Measurements from ENCODE around the gene USP47. TPM values are rescaled to one million over a fixed set of nuclear protein-coding genes. Genes with fewer than 3 reads are reported as not detected.
A peak's percentile ranks its signal among the peaks of the same experiment; 100 is the strongest.

Gene USP47
- total RNA-seq, 4 donors from 2014 or later: 84.4 to 222 (median 97.6) TPM

DNA sequence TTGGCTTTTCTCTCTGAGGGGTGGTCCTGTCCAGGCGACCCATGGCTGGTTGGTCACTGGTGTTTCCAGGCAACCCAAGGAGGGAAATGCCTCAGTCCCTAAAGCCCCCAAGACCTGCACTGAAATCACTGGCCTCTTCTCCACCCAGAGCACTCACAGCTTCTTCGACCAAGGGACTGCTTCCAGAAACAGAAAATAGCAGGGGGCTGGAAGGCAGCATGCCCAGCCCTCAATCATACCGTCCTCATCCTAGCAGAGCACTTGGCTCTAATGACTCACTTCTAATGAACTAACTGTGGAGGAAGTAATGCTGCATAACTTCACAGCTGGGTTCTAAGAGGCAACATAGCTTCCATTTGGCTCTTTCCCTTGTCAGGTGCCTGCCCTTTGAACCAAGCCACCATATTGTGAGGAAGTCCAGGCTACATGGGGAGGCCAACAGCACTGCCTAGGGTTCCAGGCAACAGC is 139.1 kb downstream of the USP47 start:
- DNase-seq (no peak), ATAC-seq (no peak)
- Histone ChIP-seq H3K4me1 (peaks cover 28 to 36% of the 10 kb centered on the region in 2 donors), H3K4me3 (no peak overlapping the region), H3K27ac (no peak overlapping the region), H3K9me3 (no peaks in the 10 kb centered on the region), H3K36me3 (no peaks in the 10 kb centered on the region), H3K27me3 (no peaks in the 10 kb centered on the region)
- intact Hi-C loops (cut with DNase I; ENCODE audit: low total_unique reads): no loop called here
- TF ChIP-seq POLR2A (IDR thresholded peaks at IDR 0.05): no peak
- TF ChIP-seq, protein P1, sequence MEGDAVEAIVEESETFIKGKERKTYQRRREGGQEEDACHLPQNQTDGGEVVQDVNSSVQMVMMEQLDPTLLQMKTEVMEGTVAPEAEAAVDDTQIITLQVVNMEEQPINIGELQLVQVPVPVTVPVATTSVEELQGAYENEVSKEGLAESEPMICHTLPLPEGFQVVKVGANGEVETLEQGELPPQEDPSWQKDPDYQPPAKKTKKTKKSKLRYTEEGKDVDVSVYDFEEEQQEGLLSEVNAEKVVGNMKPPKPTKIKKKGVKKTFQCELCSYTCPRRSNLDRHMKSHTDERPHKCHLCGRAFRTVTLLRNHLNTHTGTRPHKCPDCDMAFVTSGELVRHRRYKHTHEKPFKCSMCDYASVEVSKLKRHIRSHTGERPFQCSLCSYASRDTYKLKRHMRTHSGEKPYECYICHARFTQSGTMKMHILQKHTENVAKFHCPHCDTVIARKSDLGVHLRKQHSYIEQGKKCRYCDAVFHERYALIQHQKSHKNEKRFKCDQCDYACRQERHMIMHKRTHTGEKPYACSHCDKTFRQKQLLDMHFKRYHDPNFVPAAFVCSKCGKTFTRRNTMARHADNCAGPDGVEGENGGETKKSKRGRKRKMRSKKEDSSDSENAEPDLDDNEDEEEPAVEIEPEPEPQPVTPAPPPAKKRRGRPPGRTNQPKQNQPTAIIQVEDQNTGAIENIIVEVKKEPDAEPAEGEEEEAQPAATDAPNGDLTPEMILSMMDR (IDR thresholded peaks at IDR 0.05 in 4 of 5, conservative IDR thresholded peaks at IDR 0.05 in 1 of 5): no peak
- in situ Hi-C loops (cut with MboI; ENCODE audit: low sequenced_read_pairs in 4 of 4): no loop called here

DNA sequence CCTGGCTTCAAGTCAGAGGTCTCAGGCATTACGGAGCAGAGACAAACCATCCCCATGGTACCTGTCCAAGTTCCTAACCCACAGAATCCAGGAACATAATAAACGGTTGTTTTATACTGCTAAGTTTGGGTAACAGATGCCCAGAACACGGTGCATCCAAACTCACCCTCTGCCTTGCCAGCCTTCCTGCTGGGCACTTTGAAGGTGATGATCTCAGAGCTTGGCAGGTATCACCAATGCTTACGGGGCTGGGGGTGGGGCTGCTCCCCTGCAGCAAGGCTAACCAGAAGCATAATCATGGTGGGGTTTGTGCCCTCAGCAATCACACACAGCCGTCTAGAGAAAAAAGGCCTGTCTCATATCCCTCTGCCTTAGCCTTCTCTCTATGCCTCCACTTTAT is 139.6 kb downstream of the USP47 start:
- DNase-seq (no peak), ATAC-seq (no peak)
- Histone ChIP-seq H3K4me3 (no peak overlapping the region), H3K9me3 (no peaks in the 10 kb centered on the region), H3K36me3 (no peaks in the 10 kb centered on the region), H3K27ac (no peak overlapping the region), H3K4me1 (peaks cover 25 to 34% of the 10 kb centered on the region in 2 donors), H3K27me3 (no peaks in the 10 kb centered on the region)
- intact Hi-C loops (cut with DNase I; ENCODE audit: low total_unique reads): no loop called here
- in situ Hi-C loops (cut with MboI; ENCODE audit: low sequenced_read_pairs in 4 of 4): no loop called here
- TF ChIP-seq, protein P1 (IDR thresholded peaks at IDR 0.05 in 4 of 5, conservative IDR thresholded peaks at IDR 0.05 in 1 of 5): no peak
- no peak for TF ChIP-seq POLR2A (IDR thresholded peaks at IDR 0.05)

DNA sequence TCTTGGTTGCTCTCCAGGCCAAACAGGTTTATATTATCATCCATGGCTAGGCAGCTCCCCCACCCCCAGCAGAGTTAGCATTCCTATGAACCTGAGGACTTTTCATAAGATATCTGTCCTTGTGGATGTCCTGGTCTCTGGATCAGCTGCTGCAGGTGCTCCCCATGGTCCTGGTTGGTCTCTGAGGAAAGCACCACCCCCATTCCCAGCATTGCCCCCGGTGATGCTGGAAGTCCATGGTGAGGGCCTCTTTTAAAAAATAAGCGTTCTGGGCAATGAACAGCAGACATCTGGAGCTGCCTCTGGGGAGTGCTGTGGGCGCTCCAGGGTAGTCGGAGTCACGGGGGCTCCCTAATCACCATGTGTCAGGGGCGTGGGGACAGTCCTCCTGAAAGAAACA is 140.1 kb downstream of the USP47 start:
- no peaks in the 10 kb centered on the region for H3K27me3 ChIP-seq
- in situ Hi-C loops (cut with MboI; ENCODE audit: low sequenced_read_pairs in 4 of 4) (no loop called here), intact Hi-C loops (cut with DNase I; ENCODE audit: low total_unique reads) (no loop called here)
- DNase-seq (no peak), ATAC-seq (no peak)
- no peaks in the 10 kb centered on the region for H3K9me3 ChIP-seq
- H3K4me3 ChIP-seq: no peak overlapping the region
- no peaks in the 10 kb centered on the region for H3K36me3 ChIP-seq
- no peak for TF ChIP-seq POLR2A (IDR thresholded peaks at IDR 0.05)
- TF ChIP-seq, protein P1 (IDR thresholded peaks at IDR 0.05 in 4 of 5, conservative IDR thresholded peaks at IDR 0.05 in 1 of 5): no peak
- H3K4me1 ChIP-seq: peaks cover 20 to 29% of the 10 kb centered on the region in 2 donors
- no peak overlapping the region for H3K27ac ChIP-seq

DNA sequence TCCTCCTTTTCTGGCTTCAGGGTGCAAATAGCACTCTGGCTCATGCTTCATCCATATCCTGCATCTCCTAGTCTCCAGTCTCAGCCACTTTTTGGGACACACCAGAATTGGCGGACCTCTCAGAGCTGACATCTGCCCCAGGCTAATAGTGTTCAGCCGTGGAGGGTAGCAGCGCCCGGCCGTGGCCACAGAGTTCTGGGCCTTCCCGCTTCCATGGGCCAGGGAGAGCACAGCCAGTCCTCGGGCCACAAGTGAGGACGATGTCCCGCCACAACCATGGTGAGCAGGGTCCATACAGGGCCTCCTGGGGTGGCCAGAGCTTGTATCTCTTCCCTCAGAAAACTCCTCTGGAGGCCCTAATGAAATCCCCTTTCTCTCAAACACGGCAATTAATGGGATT is 140.7 kb downstream of the USP47 start:
- DNase-seq: no peak
- TF ChIP-seq, protein P1 (IDR thresholded peaks at IDR 0.05 in 4 of 5, conservative IDR thresholded peaks at IDR 0.05 in 1 of 5): no peak
- no peak for TF ChIP-seq POLR2A (IDR thresholded peaks at IDR 0.05)
- Histone ChIP-seq H3K27me3 (no peaks in the 10 kb centered on the region), H3K9me3 (no peaks in the 10 kb centered on the region), H3K4me3 (no peak overlapping the region), H3K36me3 (no peaks in the 10 kb centered on the region), H3K27ac (no peak overlapping the region), H3K4me1 (peaks cover 14 to 24% of the 10 kb centered on the region in 2 donors)
- ATAC-seq: no peak
- intact Hi-C loops (cut with DNase I; ENCODE audit: low total_unique reads) (no loop called here), in situ Hi-C loops (cut with MboI; ENCODE audit: low sequenced_read_pairs in 4 of 4) (no loop called here)

DNA sequence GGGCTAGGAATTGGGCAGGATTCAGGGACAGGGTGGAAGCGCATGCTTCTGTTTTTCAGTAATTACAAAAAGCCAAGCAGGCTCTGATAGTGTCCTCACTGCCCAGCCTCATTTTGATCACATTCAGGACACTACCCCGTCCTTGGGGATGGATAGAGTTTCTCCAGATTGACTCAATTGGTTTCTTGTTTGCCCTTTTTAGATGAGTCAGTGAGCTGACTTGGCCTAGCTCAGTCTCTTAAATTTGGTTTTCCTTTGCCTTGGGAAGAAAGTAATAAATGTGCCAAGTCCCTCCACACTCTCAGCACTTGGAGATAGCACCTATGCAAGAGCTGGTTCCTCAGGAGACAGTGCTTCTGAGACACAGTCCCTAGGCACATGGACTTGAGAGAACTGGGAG is 141.2 kb downstream of the USP47 start:
- Histone ChIP-seq H3K36me3 (no peaks in the 10 kb centered on the region), H3K4me3 (no peak overlapping the region), H3K27ac (no peak overlapping the region), H3K9me3 (no peaks in the 10 kb centered on the region), H3K4me1 (peaks cover 11 to 19% of the 10 kb centered on the region in 2 donors), H3K27me3 (no peaks in the 10 kb centered on the region)
- intact Hi-C loops (cut with DNase I; ENCODE audit: low total_unique reads) (no loop called here), in situ Hi-C loops (cut with MboI; ENCODE audit: low sequenced_read_pairs in 4 of 4) (no loop called here)
- ATAC-seq (peak in 1 of 2 donors; percentile 28), DNase-seq (no peak)
- TF ChIP-seq POLR2A (IDR thresholded peaks at IDR 0.05): no peak
- TF ChIP-seq, protein P1 (IDR thresholded peaks at IDR 0.05 in 4 of 5, conservative IDR thresholded peaks at IDR 0.05 in 1 of 5): no peak

Measured in gastrocnemius medialis (tissue), 4 donors.